GM03348 (cell line): ENCODE results near the gene DUSP22.
"Not testable (repeated sequence)": the region's sequence is repeated elsewhere in the genome, so short reads cannot be mapped to it uniquely, and the experiment has no call there.

ENCODE experiments used
- DNase-seq: peaks from one replicate; pipeline ENCODE4 v3.0.0; 2012; ENCODE audit warnings: low spot score

DUSP22 gene, protein sequence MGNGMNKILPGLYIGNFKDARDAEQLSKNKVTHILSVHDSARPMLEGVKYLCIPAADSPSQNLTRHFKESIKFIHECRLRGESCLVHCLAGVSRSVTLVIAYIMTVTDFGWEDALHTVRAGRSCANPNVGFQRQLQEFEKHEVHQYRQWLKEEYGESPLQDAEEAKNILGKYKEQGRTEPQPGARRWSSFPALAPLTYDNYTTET

DNA sequence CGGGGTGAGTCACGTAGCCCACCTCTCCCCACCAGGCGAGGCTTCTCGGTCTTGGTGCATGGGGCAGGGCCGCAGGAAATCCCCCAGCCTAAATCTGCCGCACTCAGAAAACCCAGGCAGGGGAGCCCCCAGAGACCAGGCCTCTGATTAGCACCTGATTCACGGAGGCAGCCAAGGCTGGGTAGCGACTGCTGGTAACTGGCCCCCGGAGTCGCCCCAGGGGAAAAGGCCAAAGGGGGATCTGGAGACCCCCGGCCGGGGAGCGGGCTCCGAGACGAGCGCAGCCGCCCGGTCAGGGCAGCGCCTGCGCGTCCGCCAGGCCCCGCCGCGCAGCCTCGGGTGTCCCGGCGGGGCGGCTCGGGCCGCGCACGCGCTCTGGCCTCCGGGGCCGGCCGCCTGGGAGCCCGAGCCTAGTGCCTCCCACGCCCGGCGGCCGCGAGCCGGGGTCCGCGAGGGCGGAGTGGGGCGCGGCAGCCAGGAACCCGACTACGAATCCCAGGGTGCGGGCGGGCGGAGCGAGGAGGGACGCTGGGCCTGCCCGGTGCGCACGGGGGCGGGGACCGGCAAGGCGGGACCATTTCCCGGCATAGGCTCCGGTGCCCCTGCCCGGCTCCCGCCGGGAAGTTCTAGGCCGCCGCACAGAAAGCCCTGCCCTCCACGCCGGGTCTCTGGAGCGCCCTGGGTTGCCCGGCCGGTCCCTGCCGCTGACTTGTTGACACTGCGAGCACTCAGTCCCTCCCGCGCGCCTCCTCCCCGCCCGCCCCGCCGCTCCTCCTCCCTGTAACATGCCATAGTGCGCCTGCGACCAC is at the start of gene DUSP22:
Gene DUSP22, plus strand, starts transcription at position 791 of the 809 bp plus-strand sequence. CDS start 53 bp downstream, outside the sequence.
- peak; percentile 100 for DNase-seq

DNA sequence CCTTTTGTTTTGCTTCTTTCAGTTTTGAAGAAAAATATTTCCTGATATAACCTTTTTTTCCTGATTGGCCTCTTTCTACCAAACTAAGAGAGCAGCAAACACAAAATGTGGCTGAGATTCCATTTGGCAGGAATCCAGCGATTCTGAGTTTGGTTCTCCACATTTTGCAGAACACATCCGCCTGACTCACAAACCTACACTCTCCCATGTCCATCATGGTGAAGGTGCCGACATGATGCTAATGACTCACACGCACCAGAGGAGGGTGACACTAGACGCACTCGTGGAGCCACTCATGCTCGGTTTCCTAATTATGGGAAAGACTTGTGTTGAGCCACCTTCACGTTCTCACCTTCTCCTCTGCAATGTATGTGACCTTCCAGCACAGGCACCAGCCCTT is 45.9 kb upstream of the DUSP22 start:
- no peak for DNase-seq

DNA sequence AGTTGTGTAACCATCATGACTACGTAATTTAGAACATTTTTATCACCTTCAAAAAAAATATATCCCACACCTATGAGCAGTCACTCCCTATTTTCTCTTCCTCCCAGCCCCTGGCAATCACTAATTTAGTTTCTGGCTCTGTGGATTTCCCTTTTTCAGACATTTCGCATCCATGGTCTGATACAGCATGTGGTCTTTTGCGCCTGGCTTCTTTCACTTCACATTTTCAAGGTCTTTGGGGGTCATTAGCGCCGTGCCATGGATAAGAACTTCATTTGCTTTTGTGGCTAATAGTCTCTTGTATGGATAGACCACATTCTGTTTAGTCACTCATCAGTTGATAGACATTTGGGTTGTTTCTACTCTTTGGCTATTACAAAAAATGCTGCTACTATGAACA is 44.9 kb upstream of the DUSP22 start:
- no peak for DNase-seq

DNA sequence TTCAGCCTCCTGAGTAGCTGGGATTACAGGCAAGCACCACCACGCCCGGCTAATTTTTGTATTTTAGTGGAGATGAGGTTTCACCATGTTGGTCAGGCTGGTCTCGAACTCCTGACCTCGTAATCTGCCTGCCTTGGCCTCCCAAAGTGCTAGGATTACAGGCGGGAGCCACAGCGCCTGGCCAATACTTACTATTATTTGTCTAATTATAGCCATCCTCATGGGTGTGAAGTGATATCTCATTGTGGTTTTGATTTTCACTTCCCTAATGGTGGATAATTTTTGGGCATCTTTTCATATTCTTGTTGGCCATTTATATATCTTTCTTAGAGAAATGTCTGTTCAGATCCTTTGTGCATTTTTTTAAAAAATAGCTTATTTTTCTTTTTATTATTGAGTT is 44.2 kb upstream of the DUSP22 start:
- DNase-seq: not testable (repeated sequence)

DNA sequence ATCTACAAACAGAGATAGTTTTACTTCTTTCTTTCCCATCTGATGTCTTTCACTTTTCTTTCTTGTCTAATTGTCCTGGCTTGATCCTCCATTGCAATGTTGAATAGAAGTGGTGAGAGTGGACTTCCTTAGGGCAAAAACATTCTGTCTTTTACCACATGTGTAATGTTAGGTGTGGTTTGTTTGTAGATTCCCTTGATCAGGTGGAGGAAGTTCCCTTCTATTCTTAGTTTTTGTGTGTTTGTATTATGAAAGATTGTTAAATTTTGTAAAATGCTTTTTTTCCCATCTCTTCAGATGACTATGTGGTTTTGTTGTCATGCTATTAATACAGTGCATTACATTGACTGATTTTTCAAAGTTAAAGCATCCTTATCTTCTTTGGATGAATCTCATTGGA is 41.6 kb upstream of the DUSP22 start:
- no peak for DNase-seq

DNA sequence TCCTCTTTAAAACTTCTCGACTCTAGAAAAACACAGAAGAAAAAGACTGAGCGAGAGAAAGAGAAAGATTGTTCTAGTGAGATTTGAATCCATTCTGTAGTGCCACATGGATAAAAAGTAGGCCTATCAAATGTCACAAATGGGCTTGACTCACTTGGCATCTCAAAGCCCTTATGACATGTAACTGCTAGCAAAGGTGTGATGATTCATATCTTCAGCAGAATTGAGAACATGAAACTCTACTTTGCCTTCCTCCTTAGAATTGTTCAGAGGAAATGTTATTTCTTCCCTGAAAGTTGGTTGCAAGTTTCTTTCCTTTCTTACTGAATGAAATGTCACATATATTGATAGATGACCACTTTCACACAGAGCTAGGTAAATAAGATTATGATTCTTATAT is 40.4 kb upstream of the DUSP22 start:
- no peak for DNase-seq

DNA sequence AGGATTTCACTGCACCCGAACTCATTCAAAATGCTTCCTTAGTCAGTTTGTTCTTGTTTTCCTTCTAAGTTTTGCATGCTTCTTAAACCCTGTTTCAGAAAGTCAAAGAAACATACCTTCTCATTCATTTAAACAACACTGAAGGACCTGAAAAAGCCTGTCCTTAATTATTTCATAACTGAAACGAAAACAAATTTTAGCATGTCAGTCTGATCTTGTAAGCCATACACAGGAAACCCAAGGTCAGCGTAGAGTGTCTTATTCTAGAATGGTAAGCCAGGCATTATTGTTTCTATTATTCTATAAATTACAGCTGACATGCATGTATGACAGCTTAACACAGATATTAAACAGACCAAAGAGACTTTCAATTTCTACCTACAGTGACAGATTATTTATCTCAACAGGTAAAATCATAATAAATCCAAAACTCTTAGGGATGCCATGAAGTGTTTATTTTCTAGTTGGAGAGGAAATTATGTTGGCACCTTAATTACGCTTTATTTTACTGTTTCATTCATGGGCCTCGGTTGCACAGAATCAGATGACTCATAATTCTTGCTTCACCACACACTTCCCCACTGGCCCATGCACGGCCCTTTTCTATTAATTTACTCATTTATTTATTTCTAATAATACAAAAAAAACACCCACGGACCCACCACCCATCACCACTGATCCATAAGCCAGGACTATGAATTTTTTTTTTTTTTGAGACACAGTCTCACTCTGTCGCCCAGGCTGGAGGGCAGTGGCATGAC is 39.3 kb upstream of the DUSP22 start:
- DNase-seq: no peak

DNA sequence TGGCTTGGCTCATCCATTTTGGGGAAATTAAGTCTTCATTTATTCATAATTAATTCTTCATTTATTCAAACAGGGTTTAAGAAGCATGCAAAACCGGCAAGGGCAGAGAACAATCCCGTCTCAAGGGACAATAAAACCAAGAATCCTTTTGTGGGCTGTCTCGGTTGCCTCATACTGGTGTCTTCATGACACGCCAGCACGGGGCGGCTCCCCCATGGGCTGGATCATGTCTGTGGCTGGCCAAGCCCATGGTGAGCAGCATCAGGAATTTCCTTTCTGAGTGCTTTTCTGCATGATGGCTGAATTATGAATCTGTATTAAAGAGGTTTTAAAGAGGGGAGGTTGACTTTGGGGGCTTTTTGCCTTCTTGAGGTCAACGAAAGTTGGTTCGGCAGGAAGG is 38.3 kb upstream of the DUSP22 start:
- DNase-seq: no peak

DNA sequence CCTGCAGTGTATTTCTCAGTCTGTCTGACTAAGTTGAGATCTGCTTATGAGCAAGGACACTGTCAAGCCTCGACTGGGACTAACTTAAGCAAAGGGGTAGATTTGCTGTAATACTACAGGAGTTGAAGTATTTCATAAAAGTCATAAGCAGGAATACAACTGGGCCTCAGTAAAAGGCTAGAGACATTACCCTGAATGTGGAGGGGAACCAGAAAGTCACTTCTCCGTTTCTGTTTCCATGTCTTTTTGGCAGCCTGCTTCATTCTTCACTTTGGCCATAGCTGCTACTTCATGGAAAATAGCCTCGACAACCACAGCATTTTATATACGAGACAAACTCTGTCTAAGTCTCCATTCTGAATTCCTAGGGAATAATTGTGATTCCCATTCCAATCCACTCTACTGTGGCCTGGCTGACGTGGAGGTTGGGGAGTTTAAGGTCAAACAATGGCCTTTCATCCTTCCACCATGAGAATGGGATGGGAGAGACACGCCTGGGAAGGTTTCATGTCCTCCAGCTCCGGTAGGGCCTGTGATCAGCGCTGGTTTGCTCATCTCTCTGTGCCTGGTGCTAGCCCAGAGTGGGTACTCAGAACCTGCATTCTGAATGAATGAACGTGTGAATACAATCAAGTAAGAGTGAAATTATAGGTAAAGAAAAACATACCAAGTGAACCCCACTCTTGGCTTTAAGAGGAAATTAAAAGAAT is 37.1 kb upstream of the DUSP22 start:
- DNase-seq: no peak

DNA sequence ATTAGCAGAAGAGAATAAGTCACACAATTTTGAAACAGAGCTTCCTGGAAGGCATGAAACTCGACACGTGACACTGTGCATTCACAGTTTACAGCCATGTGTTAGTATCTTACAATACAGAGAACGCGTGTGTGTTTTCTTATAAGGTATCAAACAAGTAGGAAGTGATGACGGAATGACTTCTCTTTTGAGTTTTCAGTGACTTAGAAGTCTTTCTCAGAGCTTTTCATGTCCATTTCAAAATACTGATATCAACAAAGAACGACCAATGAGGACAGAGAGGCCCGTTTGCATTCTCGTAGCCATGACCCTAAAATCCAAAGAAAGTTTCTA is 36.6 kb upstream of the DUSP22 start:
- no peak for DNase-seq

DNA sequence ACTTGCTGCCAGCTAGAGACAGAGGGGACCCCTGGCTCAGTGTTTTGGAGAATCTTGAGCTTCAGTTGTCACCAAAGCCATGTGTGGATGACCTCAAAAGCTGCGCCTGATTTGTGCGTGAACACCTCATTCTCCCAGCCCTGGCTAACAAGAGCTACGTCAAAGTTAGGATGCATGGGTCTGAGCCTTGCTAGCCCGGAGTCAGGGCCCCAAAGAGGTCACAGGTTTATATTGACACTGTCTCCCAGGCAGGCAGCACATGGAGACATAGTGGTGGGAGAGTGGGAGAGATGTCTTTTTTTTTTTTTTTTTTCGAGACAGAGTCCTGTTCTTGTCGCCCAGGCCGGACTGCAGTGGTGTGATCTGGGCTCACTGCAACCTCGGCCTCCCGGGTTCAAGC is 36.1 kb upstream of the DUSP22 start:
- no peak for DNase-seq

DNA sequence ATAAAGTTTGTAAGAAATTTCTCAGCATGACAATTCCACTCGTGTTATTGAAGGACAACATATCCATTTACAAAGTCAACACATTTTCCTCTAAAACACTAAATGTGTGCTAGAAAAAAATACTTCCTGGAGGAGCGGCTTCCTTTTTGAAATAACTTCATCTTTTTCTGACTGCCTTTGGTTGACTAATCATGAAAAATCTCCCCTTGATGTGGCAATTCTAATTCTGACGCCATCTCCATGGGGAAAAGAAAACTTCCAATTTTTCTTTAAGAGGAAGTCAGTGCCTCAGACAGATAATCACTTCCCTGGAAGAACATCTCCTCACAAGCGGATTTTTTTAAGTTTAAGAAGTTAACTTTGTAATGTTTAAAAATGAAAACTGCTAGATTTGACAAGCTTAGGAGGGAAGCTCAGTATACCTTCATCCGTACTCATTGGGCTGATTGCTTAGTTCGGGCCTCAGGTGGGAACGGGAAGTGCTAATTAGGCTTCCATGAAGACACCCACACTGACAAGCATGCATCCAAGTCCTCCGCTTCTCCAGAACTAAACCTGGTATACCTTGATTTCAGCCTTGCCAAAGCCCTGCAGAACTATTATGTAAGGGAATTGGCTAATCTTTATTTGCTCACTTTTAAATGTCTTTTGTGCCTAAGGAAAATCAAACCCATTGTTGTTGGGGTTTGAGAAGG is 35.1 kb upstream of the DUSP22 start:
- peak; percentile 36 for DNase-seq

DNA sequence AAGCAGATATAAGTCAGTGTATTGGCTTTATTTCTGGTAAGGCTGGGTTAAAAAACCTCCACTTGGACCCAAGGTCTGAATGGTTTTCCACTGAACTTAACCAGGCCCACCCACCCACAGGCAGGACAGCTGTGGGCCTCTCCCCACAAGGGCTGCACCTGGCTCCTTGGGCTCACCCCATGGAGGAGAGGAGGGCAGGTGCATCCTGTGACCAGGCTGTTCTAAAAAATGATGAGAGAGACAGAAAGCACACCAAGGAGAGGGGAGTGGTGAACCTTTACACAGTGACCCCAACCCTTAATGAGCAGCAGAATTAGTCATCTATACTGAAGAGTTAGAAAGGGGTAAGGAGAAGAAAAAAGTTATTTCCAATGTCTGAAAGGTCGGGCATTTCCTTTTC is 34.5 kb upstream of the DUSP22 start:
- DNase-seq: no peak

DNA sequence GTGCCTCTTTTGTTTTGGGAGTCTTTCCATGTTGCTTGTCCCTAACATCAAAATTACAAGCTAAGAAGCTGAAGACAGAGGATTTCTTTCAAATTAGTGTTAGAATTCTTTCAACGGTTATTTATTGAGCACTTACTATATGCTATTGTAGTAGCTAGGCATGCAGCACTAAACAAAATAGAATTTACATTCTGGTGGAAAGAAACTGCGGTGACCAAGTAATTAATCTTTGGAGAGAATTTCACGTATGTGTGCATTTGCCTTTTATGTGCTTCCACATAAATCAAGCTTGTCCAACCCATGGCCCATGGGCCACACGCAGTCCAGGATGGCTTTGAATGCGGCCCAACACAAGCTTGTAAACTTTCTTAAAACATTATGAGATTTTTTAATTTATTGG is 33.0 kb upstream of the DUSP22 start:
- DNase-seq: no peak

DNA sequence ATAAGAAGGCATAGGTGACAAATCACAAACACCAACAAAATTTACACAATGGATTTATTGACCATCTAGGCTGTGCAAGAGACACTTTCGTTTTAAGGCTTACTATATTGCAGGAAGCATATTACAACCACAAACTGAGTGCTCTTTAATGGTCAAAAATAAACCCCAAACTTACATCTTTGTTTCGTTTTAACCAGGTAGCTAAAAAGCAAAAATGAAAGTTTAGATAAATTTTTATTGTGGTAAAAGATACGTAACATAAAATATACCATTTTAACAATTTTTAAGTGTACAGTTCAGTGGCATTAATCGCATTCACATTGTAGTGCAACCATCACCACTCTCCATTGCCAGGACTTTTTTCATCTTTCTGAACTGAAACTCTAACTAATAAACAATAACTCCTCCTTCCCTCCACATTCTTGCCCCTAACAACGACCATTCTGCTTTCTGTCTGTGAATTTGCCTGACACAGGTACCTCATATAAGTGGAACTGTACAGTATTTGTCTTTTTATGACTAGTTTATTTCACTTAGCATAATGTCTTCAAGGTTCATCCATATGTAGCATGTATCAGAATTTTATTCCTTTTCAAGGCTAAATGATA is 32.3 kb upstream of the DUSP22 start:
- DNase-seq: no peak

DNA sequence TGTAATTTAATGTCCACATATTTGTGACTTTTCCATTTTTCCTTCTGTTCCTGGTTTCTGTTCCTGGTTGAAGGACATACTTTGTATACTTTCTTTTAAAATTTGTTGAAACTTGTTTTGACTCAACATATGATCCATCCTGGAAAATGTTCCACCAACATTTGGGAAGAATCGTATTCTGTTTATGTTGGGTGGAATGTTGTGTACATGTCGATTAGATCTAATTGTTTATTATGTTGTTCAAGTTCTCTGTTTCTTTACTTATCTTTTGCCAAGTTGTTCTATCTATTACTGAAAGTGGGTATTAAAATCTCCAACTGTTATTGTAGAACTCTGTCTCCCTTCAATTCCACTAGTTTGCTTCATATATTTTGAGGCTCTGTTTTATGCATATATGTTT is 27.7 kb upstream of the DUSP22 start:
- DNase-seq: no peak

DNA sequence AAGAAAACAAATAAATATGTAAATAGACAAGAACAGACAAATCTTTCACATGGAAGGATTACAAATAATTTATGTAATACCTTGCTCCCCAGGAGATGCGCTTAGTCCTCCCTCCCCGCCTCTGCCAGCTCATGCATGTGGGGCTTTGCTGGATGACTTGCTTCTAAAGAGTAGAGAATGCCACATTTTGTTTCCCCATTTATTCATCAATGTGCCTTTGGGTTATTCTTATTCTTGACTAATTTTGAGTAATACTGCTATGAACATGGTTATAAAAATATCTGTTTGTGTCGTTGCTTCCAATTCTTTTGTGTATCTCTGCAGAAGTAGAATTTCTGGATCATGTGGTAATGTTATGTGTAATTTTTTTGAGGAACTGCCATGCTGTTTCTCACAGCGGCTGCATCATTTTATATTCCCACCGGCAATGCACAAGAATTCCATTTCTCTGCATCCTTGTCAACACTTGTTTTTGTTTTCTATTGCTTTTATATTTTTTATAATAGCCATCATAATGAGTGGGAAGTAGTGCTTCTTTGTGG is 23.8 kb upstream of the DUSP22 start:
- no peak for DNase-seq

DNA sequence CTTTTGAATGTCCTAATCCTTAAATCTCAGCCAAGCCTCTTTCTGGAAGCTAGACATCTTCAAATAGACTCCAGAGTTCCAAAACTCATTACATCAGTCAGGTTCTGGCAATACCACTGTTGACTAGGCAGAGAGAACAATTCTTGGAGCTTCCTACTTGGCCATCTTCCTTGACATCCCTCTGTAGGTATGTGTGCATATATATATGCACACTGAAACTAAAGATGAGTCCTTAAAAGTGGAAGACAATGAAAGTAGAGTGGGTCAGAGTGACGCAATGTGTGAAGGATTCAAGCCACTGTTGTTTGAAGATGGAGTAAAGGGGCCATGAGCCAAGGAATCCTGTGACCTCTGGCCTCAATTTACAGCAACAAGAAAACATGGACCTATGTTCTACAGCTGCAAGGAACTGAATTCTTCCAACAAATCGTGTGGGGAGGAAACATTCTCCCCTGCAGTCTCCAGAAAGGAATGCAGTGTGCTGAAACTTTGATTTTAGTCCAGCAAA is 18.7 kb upstream of the DUSP22 start:
- DNase-seq: no peak

DNA sequence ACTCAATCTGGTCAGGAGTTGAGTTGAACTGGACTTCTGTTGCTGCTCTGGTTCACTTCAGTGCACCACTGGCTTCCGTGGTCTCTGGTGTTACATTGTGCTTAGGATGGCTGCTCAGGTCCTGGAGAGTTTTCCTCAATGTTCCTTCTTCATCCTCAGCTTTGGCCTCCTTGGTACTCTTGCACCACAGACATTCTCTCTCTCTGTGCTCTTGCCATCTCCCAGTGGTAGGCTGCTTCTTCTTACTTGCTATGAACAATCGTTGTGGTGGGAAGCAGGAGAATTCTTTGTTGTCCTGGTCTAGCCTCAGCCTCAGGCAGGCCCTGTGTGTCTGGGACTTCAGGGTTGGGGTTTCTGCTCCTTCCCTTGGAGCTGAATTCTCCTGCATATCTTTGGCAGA is 14.5 kb upstream of the DUSP22 start:
- DNase-seq: no peak

DNA sequence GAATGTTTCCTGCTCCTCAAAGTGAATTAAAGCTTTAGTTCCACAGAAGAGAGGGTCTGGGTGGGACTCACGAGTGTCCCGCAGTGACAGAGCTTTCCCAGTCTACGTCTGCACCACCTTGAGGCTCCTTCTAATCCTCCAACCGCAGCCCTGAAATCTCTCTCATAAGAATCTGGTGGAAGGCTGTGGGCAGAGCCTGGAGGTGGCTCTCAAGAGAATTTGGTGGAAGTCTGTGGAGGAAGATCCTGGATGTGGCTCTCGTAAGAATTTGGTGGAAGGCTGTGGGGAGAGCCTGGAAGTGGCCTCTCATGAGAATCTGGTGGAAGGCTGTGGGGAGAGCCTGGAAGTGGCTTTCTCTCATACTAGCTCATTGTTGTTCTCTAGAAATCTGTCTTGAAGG is 13.8 kb upstream of the DUSP22 start:
- DNase-seq: no peak
